HG03571 (cell line): Measurements from ENCODE around the gene LRTM2.

ENCODE experiments used
- ATAC-seq: cut with Tn5 transposase; IDR thresholded peaks from one replicate; pipeline ENCODE4 v1.9.1; 2021; ENCODE audit not compliant: unreplicated experiment

LRTM2 gene

DNA sequence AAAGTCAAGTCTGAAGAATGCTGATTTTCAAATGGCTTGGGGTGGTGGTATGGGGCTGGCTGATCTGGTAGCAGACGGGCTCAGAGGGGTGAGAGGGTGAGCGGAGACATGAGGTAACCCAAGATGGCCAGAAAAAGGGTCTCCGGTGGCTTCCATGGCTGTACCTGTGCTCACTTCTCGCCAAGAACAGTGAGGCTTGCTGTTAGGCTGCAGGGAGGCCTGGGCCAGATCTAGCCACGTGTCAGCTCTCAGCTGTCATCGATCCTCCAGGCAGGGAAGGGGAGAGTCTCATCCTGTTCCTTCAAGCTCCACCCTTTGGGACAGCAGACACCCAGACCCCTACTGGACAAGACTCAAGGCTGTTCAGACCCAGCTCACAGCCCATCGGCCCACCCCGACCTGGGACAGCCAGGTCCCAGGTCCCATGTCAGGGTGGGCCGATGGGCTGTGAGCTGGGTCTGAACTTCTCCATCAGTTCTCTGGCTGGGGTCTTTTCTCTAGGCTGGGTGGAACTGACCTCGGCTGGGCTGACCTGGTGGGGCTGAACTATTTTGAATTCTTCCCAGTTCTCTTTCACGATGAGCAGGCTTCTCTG is 9.0 kb downstream of the LRTM2 start:
- no peak for ATAC-seq

DNA sequence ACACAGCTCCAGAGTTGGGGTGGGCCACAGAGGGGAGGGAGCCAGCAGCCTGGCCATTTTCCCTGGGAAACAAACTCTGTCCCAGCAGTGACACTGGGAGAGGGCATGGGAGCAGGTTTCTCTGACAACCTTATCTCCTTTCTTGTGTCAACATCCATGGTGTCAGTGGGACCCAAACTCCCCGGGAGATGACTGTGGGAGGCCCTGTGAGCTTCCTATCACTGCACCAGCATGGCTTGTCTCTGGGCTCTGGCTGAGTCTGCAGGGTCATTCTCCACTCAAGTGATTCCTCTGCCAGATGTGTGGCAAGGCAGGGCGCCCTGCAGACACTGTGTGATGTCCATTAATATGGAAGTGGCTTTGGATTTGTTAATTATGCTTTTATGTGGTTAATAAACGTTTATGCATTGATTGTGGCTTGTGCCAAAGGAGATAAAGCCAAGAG is 10.1 kb downstream of the LRTM2 start:
- no peak for ATAC-seq

DNA sequence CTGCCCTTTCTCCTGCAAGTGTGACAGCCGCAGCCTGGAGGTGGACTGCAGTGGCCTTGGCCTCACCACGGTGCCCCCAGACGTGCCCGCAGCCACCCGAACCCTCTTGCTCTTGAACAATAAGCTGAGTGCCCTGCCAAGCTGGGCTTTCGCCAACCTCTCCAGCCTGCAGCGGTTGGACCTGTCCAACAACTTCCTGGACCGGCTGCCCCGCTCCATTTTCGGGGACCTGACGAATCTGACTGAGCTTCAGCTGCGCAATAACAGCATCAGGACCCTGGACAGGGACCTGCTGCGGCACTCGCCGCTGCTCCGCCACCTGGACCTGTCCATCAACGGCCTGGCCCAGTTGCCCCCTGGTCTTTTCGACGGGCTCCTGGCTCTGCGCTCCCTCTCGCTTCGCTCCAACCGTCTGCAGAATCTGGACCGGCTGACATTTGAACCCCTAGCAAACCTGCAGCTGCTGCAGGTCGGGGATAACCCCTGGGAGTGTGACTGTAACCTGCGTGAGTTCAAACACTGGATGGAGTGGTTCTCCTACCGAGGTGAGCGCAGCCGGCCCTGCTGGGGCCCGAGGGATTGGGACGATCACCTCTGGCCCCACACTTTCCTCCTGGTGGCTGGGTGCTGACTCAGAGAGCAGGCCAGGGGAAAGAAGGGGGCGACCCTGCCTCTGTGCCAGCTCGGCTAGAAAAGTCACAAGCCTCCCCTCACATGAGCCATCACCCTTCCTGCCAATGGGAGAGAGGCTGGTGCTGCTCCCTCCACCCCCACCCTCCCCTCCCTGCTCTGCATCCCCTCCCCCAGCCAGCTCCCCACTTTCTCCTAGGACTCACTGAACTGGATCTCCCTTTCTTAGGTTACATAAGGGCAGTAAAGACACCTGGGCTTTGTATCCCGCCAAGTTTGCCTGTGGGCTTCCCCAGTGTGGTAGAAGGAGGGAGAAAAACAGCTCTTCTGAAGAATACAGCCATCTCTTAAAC is 10.9 kb downstream of the LRTM2 start:
- ATAC-seq = no peak

DNA sequence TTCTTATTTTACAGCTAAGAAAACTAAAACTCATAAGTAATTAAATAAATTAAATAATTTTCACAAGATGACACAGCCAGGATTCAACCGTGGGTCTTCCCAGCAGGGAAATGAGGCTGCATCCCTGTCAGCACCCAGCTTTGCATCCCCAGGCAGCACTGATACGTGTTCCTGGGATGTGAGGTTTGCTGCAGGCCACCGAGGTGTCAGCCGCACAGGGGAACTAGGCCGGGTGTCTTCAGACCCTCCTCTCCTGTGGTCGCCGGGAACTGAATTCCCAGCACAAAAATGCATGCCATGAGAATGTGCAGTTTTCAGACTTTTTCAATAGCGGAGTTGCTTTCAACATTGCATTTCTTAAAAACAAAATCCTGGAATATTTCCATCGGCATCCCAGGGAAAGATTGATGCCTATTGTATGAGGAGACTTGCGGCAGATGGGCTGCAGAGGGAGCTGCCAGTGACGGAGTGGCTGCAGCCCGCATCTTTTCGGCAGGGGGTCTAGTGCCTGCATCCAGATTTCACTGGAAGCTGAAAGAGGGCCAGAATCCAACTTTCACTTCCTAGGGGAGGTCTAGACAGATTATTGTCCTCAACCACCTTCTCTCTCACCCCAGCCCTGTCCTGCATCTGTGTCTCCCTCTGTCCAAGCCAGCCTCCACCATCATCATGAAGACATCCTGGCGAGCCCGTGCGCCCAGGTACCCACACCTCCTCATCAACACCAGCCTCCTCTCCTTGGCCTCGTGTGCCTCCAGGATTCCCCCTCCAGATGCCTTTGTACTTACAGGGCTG is 12.6 kb downstream of the LRTM2 start:
- no peak for ATAC-seq

DNA sequence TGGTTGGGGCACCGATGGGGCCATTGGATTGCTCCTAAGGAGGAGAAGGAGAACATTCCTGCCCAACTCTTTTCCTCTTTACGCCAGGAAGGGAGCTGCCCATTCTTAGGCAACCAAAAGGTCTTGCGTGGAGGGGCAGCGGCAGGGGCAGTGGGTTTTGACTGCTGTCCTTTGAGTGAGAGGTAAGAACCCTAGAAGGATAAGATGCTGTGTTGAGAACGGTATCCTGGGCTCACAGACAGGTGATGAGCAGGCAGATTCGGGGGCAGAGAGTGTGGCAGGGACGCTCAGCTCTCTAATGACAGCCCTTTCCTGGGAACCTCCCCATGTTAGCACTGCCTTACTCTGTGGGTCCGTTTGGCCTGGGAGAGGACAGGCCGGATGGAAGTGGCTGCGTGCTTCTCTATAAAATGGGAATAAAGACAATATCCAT is 13.2 kb downstream of the LRTM2 start:
- no peak for ATAC-seq

DNA sequence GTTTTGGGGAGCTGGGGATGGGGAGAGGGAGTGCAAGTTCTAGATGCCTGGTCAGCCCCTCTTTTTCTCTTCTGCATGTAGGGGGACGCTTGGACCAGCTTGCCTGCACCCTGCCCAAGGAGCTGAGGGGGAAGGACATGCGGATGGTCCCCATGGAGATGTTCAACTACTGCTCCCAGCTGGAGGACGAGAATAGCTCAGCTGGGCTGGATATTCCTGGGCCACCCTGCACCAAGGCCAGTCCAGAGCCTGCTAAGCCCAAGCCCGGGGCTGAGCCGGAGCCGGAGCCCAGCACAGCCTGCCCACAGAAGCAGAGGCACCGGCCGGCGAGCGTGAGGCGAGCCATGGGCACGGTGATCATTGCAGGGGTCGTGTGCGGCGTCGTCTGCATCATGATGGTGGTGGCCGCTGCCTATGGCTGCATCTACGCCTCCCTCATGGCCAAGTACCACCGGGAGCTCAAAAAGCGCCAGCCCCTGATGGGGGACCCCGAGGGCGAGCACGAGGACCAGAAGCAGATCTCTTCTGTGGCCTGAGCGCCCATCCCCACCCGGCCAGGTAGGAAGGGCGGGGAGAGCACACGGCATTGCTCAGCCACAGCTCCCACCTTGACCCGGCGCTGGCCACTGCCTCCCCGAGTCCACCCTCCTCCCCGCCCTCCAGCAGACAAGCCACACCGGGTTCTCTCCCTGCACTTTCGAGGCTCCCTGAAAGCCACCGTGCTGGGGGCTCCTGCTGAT is 14.0 kb downstream of the LRTM2 start:
- ATAC-seq = no peak

DNA sequence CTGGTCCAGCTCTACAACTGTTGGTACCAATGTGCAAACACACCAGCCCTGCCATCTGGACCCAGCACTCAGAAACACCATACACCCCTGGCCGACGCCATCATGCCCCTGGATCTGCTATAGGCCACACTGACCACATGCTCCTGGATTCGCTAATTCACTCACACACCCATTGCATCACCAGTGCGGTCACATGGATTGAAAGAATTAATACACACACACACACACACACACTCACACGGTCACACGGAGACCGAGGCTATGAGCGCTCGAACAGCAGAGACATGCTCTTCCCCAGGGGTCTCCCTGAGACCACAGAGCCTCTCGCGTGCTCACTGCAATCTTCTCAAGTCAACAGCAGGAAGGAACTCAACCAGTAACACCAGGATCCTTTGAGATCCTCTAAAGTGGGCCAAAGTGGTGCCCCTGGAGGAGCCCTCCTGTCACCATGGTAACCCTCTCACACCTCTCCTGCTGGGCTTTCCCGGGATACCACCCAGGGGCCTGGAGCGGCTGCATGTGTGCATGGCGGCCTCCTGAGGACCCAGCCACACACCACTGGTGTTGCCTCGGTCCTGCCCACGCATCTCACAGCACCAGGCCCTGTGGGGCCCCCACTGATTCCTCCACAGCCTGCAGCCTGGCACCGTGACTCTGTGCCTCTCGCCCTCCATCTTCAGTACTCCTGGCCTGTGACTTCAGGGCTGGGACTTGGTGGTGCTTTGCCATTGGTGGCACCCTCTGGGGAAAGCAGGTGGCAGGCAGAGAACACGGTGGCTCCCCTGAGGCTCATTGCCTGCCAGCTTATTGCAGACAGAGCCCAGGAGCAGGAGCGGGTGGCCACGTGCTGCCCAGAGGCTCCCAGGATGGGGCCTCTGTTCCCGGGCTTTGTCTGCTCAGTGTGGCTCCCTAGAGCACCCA is 15.1 kb downstream of the LRTM2 start:
- no peak for ATAC-seq

DNA sequence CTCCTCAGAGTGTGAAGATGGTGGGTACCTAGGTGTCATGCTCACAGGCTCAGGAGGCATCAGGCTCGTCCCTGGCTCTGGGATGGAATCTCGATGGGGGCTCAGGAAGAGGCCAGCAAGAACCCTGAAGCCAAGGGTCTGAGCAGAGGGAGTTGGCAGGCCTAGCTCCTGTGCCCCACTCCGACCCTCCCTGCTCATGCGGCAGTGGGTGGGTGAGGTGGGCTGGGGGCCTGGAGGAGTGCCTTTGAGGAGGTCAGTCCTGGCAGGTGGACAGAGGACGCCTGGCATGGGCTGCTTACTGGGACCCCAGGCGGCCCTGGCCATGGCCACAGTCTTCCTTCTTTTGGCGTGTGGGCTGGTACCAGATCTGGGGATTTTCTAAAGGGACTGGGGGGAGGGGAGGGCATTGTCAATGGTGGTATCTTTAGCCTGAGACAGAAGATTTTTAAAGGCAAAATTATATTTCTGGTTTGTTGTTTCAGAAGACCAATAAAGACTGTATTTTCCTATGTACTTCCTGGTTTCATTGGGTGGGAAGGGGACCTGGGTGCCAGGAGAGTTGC is 16.0 kb downstream of the LRTM2 start:
- no peak for ATAC-seq

DNA sequence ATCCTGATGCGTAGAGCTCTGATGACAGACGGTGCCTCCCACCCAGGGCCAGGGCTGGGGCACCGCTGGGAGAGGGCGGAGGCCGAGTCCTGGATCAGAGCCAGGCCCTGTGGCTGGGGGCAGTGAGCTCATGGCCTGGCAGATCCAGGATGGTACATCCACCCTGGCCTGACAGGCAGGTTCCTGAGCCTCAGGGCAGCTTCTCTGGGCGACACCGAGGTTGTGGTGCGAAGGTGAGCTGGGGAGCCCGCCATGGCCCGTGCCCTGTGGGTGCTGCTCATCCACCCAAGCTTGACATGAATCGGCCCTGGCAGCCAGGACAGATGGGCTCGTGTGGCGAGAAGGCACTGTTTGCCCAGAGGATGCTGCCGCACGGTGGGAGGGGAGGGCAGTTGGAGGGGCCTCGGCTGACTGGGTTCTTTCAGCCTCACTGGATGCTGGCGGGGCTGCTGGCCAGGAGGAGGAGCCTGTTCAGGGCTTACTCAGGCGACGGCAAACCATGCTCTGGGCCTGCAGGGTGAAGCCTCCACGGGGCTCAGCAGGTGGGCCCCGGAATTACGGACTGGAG is 16.6 kb downstream of the LRTM2 start:
- no peak for ATAC-seq

DNA sequence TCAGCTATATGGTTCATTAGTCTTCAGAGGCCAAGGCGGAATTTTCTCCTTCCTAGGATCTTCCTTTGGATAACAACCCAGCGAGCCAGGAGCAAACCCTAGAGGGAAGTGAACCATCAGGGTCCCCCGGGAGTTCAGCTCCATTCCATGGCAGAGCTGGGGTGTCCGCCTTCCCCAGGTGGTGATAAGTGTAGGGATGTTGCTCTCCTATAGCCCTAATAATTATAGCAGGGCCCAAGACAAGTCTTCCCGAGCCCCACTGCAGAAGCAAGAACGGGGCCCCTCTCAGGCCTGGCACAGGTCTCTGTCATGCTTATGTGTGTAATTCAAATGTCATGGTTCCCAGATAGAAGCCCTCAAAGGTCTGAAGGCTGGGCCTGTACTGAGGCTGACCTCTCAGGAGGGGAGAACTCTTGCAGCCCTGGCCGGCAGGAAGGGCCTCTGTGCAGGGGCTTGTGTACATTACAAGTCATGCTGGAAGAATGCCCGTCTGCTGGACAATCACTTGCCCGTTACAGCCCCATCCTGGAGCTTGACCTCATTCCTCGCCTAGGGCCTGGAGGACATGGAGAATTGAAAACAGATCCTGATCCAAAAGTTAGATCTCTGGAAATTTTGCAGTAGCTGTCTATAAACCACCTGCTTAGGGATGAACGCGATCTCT is 17.3 kb downstream of the LRTM2 start:
- no peak for ATAC-seq

DNA sequence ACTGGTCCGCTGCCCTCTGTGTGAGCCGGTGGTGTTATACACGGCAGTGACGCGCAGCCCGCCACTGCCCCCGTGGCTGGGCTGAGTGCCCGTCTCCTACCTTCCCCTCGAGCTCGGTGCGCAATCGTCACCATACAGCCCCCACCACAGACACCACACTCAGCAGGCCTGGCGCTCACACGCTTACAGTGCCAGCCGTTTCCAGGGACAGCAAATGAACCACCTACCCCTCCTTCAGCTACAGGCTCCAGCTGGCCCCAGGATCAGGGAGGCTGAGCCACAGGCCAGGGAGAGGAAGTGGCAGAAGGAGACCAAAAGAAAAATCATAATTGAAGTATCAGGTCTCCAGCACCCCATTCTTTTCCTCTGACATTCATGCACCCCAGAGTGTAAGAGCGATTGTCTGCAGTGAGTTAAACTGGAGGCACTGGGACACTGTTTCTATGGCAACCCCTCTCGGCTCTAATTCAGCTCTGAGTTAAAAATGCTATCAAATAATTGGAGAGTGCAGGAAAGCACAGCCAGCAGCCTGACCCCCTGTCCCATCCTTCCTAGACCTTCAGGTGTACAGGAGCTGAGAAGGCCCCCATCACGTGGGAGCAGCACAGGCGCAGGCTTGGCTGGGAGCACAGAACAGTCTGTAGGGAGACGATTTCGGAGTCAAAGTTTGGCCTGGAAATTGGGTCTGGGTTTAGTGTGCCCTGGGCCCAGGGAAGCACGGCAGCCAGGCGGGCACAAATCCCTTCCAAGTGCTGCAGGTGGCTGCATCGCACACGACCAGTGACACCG is 18.0 kb downstream of the LRTM2 start:
- ATAC-seq = no peak

DNA sequence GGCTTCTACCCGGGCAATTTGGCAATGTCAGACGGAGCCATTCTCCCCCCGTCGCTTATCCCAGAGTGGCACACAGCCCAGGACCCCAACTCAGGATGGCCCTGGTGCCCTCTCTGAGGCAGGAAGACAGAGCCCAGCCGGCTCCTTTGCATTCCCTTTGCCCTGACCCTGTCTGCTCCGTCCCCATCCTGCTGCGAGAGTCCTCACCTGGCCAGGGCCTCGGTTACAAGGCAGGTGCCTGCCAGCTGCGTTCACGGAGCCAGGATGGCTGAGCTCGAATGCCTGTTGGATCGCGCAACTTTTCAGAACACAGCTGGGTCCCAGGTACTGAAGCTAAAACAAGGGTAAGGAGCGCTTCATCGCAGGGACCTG is 18.6 kb downstream of the LRTM2 start:
- no peak for ATAC-seq

DNA sequence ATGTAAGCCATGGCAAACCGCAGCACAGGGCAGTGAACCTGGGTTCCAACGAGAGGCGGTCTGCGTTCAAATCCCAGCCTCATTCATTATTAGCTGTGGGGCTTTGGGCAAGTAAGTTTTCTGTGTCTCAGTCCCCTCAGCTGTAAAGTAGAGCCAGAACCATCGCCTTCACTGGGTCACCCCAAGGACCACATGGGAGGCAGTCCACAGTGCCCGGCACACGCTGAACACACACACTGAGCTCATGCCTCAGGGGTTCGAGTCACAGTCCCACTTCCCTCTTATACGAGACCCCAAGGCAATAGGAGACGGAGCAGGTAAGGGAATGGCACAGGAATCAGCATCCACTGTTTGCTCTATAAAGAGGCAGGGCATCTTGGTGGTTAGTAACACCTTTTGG is 19.1 kb downstream of the LRTM2 start:
- ATAC-seq = no peak

DNA sequence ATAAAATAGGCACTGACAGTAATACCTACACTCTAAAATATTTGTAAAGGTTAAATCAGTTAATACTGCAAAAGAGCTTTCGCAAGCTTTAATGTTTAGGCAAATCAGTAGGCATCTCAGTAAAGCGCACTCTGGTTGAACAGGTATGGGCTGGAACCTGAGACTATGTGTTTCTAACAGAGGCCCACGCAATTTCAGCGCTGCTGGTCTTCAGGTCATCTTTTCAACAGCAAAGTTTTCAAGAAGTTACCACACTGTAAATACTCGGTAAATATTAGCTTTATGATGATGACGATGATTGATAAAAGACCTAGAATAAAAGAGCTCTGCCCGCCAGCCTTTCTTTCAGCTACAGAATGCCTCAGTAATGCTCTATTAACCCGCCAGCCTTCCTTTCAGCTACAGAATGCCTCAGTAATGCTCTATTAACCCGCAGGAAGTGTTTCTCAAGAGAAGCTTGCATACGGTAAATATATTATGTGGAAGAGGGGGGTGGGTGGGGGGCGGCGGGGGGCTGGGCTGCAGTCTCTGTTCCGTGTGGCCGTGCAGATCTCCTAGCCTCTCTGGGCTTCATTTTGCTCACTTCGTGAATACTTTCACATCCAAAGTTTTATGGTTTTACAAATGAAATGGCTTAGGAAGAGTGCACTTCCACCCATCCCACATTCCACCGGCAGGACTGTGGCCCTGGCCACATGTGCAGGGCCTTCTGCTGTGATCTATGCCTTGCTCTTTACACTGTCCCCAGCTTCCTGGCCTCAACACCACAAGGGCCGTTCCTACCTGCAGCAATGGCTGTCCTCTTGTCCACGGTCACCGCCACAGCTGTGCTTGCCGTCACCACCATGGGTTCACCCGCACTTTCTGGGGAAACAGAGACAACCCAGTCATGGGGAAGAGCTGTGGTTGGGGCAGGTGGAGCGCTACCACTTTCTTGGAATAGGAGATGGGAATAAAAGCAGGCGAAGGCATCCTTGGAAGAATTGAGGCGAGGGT is 19.9 kb downstream of the LRTM2 start:
- no peak for ATAC-seq

DNA sequence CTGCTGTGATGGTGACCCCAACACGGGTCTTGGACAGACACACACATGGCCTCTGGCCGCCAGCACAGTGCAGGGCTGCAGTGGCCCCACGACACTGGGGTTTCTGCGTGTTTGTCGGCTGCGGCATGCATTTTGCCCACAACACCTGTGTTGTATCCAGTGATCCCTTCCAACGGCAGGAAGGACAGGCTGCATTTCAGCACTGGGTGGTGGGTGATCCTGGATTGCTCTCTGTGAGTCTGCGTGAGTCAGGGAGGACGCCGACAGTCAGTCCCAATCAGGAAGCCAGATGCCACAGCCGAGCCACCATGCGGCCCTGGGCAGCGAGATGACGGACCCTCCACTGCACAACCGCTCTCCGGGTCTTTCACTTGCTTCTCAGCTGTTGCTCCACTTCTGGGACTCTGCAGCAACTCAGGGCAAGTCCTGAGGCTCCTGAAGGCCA is 20.6 kb downstream of the LRTM2 start:
- ATAC-seq = no peak

DNA sequence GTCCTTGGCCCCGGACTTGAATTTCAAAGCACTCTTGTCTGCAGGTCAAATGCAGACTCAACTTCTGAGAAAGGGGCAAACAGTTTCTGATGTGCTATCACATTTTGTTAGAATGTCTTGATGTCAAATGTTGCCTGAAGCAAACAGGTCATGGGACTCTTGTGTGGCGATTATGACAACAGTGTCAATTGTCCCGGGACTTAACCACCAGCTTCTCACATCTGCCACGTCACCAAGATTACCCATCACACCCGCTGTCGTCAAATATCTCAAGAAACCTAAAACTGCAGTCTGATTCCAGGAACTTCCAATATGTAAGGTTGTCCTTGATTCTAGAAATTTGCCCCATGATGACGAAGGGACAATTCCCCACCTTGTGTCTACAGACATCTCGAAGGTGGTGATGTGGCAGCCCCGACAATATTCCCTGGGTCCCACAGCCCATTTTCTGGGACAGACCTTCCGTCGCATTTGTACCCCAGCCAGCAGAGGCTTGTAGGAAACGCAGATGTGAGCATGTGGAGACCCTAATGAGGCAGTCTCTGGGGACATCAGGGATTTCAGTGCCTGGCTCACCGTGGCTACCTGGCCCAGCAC is 21.3 kb downstream of the LRTM2 start:
- no peak for ATAC-seq
